ENCODE results near the gene DCAF12.

DNA sequence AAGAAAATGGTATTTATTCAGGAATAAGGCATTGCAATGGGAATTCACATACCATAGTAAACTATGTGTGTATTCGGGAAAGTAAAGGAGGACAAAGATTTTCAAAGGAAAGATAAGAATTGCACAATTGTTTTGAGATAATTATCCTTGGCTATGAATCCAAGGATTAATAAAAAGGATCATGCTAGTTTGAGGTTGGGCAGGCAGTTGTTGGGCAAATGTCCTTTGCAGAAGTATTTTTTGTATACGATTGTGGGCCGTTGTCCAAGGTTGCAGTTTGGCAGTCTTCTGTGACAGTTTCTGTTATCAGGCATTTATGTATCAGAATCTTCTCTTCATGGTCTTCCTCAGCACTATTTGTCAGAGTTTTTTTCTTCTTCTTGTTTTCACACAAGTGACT lies 67.2 kb downstream of the DCAF12 start:
- TF ChIP-seq, protein P1, sequence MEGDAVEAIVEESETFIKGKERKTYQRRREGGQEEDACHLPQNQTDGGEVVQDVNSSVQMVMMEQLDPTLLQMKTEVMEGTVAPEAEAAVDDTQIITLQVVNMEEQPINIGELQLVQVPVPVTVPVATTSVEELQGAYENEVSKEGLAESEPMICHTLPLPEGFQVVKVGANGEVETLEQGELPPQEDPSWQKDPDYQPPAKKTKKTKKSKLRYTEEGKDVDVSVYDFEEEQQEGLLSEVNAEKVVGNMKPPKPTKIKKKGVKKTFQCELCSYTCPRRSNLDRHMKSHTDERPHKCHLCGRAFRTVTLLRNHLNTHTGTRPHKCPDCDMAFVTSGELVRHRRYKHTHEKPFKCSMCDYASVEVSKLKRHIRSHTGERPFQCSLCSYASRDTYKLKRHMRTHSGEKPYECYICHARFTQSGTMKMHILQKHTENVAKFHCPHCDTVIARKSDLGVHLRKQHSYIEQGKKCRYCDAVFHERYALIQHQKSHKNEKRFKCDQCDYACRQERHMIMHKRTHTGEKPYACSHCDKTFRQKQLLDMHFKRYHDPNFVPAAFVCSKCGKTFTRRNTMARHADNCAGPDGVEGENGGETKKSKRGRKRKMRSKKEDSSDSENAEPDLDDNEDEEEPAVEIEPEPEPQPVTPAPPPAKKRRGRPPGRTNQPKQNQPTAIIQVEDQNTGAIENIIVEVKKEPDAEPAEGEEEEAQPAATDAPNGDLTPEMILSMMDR (IDR thresholded peaks at IDR 0.05), result no peak
- no peak for TF ChIP-seq EZH2 (IDR thresholded peaks at IDR 0.05; ENCODE audit: borderline replicate concordance, insufficient read depth, low read depth, low read length, poor library complexity, severe bottlenecking)
